ENCODE results near the gene PTPRD. TPM values are rescaled to one million over a fixed set of nuclear protein-coding genes. Genes with fewer than 3 reads are reported as not detected.

The PTPRD gene
- total RNA-seq, 1 experiment from 2014 or later, result 0.02 TPM

- no peaks in the 10 kb centered on the region for H4K20me1 ChIP-seq (ENCODE audit: insufficient read depth)
- no peak overlapping the region for H3K27ac ChIP-seq (ENCODE audit: low read depth, low read length)
- H3K4me2 ChIP-seq (ENCODE audit: low read length), result no peak overlapping the region
- H3K79me2 ChIP-seq (ENCODE audit: insufficient read depth, low read length), result no peaks in the 10 kb centered on the region
- H3K9me3 ChIP-seq (ENCODE audit: control insufficient read depth in 1 of 2, insufficient read depth in 1 of 2, low read depth in 1 of 2, low read length in 2 of 2), result peaks cover 9 to 10% of the 10 kb centered on the region in 2 experiments; a peak in 3 of 4 replicates
- H3K4me3 ChIP-seq (replicated peaks in 1 of 2; ENCODE audit: low read depth in 1 of 2, low read length in 2 of 2), result no peak overlapping the region
- H3K9ac ChIP-seq (ENCODE audit: low read length), result no peak overlapping the region
- ChIA-PET POLR2A (no interaction called here), RAD21 (ENCODE audit: low non-redundant PET in 1 of 2, low total read pairs in 2 of 2, uncharacterized antibody in 2 of 2, unreplicated experiment in 2 of 2) (no interaction called here), CTCF (no interaction called here)
- intact Hi-C loops (cut with micrococcal nuclease), result no loop called here
- H3K27me3 ChIP-seq (ENCODE audit: insufficient read depth, low read length), result no peaks in the 10 kb centered on the region
- no peaks in the 10 kb centered on the region for H3K4me1 ChIP-seq (ENCODE audit: control insufficient read depth in 1 of 2, insufficient read depth in 2 of 2, low read length in 2 of 2)
- no TSS peak for BruUV-seq (replicated peaks)
- TF ChIP-seq ZFX (IDR thresholded peaks at IDR 0.05) (no peak), ZNF274 (IDR thresholded peaks at IDR 0.05; ENCODE audit: low read depth, low read length) (no peak), ELF1 (IDR thresholded peaks at IDR 0.05; ENCODE audit: borderline replicate concordance, low read depth) (no peak), EZH2phosphoT487 (IDR thresholded peaks at IDR 0.05; ENCODE audit: borderline replicate concordance) (no peak), CEBPB (IDR thresholded peaks at IDR 0.05; ENCODE audit: low read depth) (no peak), RAD21 (IDR thresholded peaks at IDR 0.05; ENCODE audit: low read depth) (no peak), CTCF (IDR thresholded peaks at IDR 0.05 in 2 of 3, conservative IDR thresholded peaks at IDR 0.05 in 1 of 3; ENCODE audit: borderline replicate concordance in 1 of 3, insufficient read depth in 1 of 3, low read depth in 2 of 3, low read length in 2 of 3) (no peak), SP1 (IDR thresholded peaks at IDR 0.05; ENCODE audit: low read depth) (no peak), FOSL1 (IDR thresholded peaks at IDR 0.05; ENCODE audit: low read depth) (no peak), SIN3A (IDR thresholded peaks at IDR 0.05; ENCODE audit: low read depth) (no peak), MAX (IDR thresholded peaks at IDR 0.05) (no peak), YY1 (IDR thresholded peaks at IDR 0.05; ENCODE audit: extremely low read depth, insufficient replicate concordance, low read depth, low read length) (no peak)
- no peaks in the 10 kb centered on the region for H3K9me2 ChIP-seq (ENCODE audit: insufficient read depth)
- no peak overlapping the region for H2AFZ ChIP-seq (ENCODE audit: low read depth, low read length, poor library complexity, severe bottlenecking)
- ATAC-seq (no peak), DNase-seq (ENCODE audit: low read depth, low spot score) (no peak)
- no peaks in the 10 kb centered on the region for H3K36me3 ChIP-seq (ENCODE audit: control insufficient read depth in 1 of 2, insufficient read depth in 2 of 2, low read length in 2 of 2)
Observed at GRCh38 chr9:10586407-10586806, 26.4 kb downstream of the PTPRD start.
